GM23248 (cell line): ENCODE results near the gene TRA2B. TPM values are rescaled to one million over a fixed set of nuclear protein-coding genes. Genes with fewer than 3 reads are reported as not detected.

Experiments
- DNase-seq: peaks from one replicate; pipeline ENCODE4 v3.0.0-alpha.2; 2015
- H2AFZ ChIP-seq: fragments of 200-600 bp; sonication (generic); 2 replicates; pipeline ENCODE4 v1.6.1; 2016; ENCODE audit warnings: antibody characterized with exemption
- H3F3A ChIP-seq: fragments of 200-600 bp; sonication (generic); 2 replicates; pipeline ENCODE4 v1.6.1; 2016; ENCODE audit warnings: mild to moderate bottlenecking, antibody characterized with exemption, mixed run types; ENCODE audit not compliant: insufficient read depth
- H3K27ac ChIP-seq: fragments of 200-600 bp; sonication (generic); 2 replicates; pipeline ENCODE4 v1.5.1; 2016; ENCODE audit warnings: mild to moderate bottlenecking
- H3K27me3 ChIP-seq: fragments of 200-600 bp; sonication (generic); replicated peaks from 2 replicates; pipeline ENCODE4 v1.6.1; 2016; ENCODE audit warnings: mild to moderate bottlenecking; ENCODE audit not compliant: insufficient read depth
- H3K36me3 ChIP-seq: fragments of 200-600 bp; sonication (generic); 2 replicates; pipeline ENCODE4 v1.6.1; 2016; ENCODE audit warnings: low read depth, mild to moderate bottlenecking
- H3K4me1 ChIP-seq: fragments of 200-600 bp; sonication (generic); 2 replicates; pipeline ENCODE4 v1.6.1; 2016; ENCODE audit warnings: mild to moderate bottlenecking; ENCODE audit not compliant: insufficient read depth
- H3K4me2 ChIP-seq: fragments of 200-600 bp; sonication (generic); one replicate; pipeline ENCODE4 v1.6.1; 2016; ENCODE audit warnings: mild to moderate bottlenecking; ENCODE audit not compliant: unreplicated experiment
- H3K4me3 ChIP-seq: fragments of 200-600 bp; sonication (generic); 2 replicates; pipeline ENCODE4 v1.5.1; 2016; ENCODE audit warnings: mild to moderate bottlenecking
- H3K79me2 ChIP-seq: fragments of 200-600 bp; sonication (generic); 2 replicates; pipeline ENCODE4 v1.6.1; 2016; ENCODE audit warnings: mild to moderate bottlenecking; ENCODE audit not compliant: insufficient read depth
- H3K9ac ChIP-seq: fragments of 200-600 bp; sonication (generic); 2 replicates; pipeline ENCODE4 v1.6.1; 2016; ENCODE audit warnings: mild to moderate bottlenecking
- H3K9me2 ChIP-seq: fragments of 200-600 bp; sonication (generic); 2 replicates; pipeline ENCODE4 v1.6.1; 2016; ENCODE audit warnings: mixed run types, mild to moderate bottlenecking, moderate library complexity; ENCODE audit not compliant: insufficient read depth
- H3K9me3 ChIP-seq: fragments of 200-600 bp; sonication (generic); one replicate; pipeline ENCODE4 v1.6.1; 2017; ENCODE audit warnings: low read depth
- H4K20me1 ChIP-seq: fragments of 200-600 bp; sonication (generic); 2 replicates; pipeline ENCODE4 v1.6.0; 2016; ENCODE audit not compliant: insufficient read depth
- EZH2 ChIP-seq: fragments of 200-600 bp; sonication (generic); IDR thresholded peaks from 2 replicates; pipeline ENCODE4 v1.6.1; 2018; ENCODE audit warnings: antibody characterized with exemption, mild to moderate bottlenecking; ENCODE audit not compliant: insufficient read depth, poor library complexity, severe bottlenecking
- EZH2phosphoT487 ChIP-seq: fragments of 200-600 bp; sonication (generic); IDR thresholded peaks from 2 replicates; pipeline ENCODE4 v1.6.1; 2018; ENCODE audit warnings: antibody characterized with exemption, moderate library complexity, mild to moderate bottlenecking, low read depth; ENCODE audit not compliant: insufficient read depth
- WGBS, 2 experiments: methylation state at CpG; one replicate each; pipeline ENCODE4 v1.1.6; 2015 to 2017; ENCODE audit warnings: low lambda C conversion rate in 2 of 2, low coverage in 1 of 2; ENCODE audit errors: missing lambda C conversion rate in 2 of 2; 5-methylcytosine and 5-hydroxymethylcytosine counted together
- in situ Hi-C: fragments of 300-500 bp; cut with MboI; formaldehyde crosslinking; loops from 2 replicates; pipeline ENCODE4 v1.15.0; 2020
- polyA plus RNA-seq: library from polyadenylated mRNA; unstranded; fragments of >200 nt; fragmentation: Nextera tagmentation; extraction: Ambion mirVana; gene quantifications from 2 replicates; pipeline ENCODE4 v1.2.1, GENCODE V29; 2016
- total RNA-seq: library from RNA; depleted of rRNA; stranded (reverse); fragments of >200 nt; shearing (Covaris generic); gene quantifications from 2 replicates; pipeline ENCODE4 v1.2.3, GENCODE V29; 2014

TRA2B gene
- total and polyA plus RNA-seq, 2 experiments from 2014 or later, result 111 to 138 TPM

GRCh38 chr3:185959609-185960521, 22.1 kb upstream of the TRA2B start:
- no peaks in the 10 kb centered on the region for H3K79me2 ChIP-seq
- no peaks in the 10 kb centered on the region for H4K20me1 ChIP-seq
- WGBS, 2 experiments, result 5 to 6% methylated on average over 5 of the region's 5 CpGs
- H3K9me2 ChIP-seq, result no peaks in the 10 kb centered on the region
- H3K4me1 ChIP-seq, result peaks cover 22% of the 10 kb centered on the region; the same call in 1 of the 2 replicates
- H3K4me3 ChIP-seq, result peak overlapping the region; percentile 63
- in situ Hi-C loops, result no loop called here
- H3K9ac ChIP-seq, result peak overlapping the region; percentile 86
- DNase-seq, result peak; percentile 81
- H3K36me3 ChIP-seq, result no peaks in the 10 kb centered on the region
- peaks cover 6% of the 10 kb centered on the region; the same call in 1 of the 2 replicates for H3F3A ChIP-seq
- H3K9me3 ChIP-seq, result no peaks in the 10 kb centered on the region
- peak overlapping the region; percentile 76 for H2AFZ ChIP-seq
- peak overlapping the region; percentile 85 for H3K4me2 ChIP-seq
- no peaks in the 10 kb centered on the region for H3K27me3 ChIP-seq
- peak overlapping the region; percentile 92 for H3K27ac ChIP-seq
- TF ChIP-seq EZH2 (no peak), EZH2phosphoT487 (no peak)

- H3K27me3 ChIP-seq, result no peaks in the 10 kb centered on the region
- H2AFZ ChIP-seq, result no peak overlapping the region
- peak; percentile 56 for DNase-seq
- 54 to 64% methylated on average over 2 of the region's 2 CpGs for WGBS, 2 experiments
- H3K27ac ChIP-seq, result peak overlapping the region; percentile 92
- no peak overlapping the region for H3K4me2 ChIP-seq
- no peaks in the 10 kb centered on the region for H3K36me3 ChIP-seq
- no peak overlapping the region for H3K4me3 ChIP-seq
- H3K9me2 ChIP-seq, result no peaks in the 10 kb centered on the region
- H4K20me1 ChIP-seq, result no peaks in the 10 kb centered on the region
- H3K79me2 ChIP-seq, result no peaks in the 10 kb centered on the region
- H3K9me3 ChIP-seq, result no peaks in the 10 kb centered on the region
- peak overlapping the region; percentile 86; the same call in 1 of the 2 replicates for H3K9ac ChIP-seq
- no peak for TF ChIP-seq EZH2phosphoT487
- in situ Hi-C loops, result no loop called here
- H3F3A ChIP-seq, result peaks cover 6% of the 10 kb centered on the region; the same call in 1 of the 2 replicates
- peaks cover 22% of the 10 kb centered on the region; the same call in 1 of the 2 replicates for H3K4me1 ChIP-seq
Measured at GRCh38 chr3:185958626-185959025, 20.8 kb upstream of the TRA2B start.

- H3K36me3 ChIP-seq, result no peaks in the 10 kb centered on the region
- H3K9ac ChIP-seq, result no peak overlapping the region
- H3K9me3 ChIP-seq, result no peaks in the 10 kb centered on the region
- H3K9me2 ChIP-seq, result no peaks in the 10 kb centered on the region
- in situ Hi-C loops, result no loop called here
- peaks cover 22% of the 10 kb centered on the region; the same call in 1 of the 2 replicates for H3K4me1 ChIP-seq
- no peak overlapping the region for H3K27ac ChIP-seq
- TF ChIP-seq EZH2, result no peak
- no peak for TF ChIP-seq EZH2phosphoT487
- no peaks in the 10 kb centered on the region for H4K20me1 ChIP-seq
- no peaks in the 10 kb centered on the region for H3K79me2 ChIP-seq
- 92 to 97% methylated on average over 3 of the region's 3 CpGs for WGBS, 2 experiments
- H3F3A ChIP-seq, result peaks cover 6% of the 10 kb centered on the region; the same call in 1 of the 2 replicates
- no peak for DNase-seq
- no peak overlapping the region for H3K4me3 ChIP-seq
- H2AFZ ChIP-seq, result no peak overlapping the region
- H3K4me2 ChIP-seq, result no peak overlapping the region
- no peaks in the 10 kb centered on the region; the same call in 1 of the 2 replicates for H3K27me3 ChIP-seq
Measured at GRCh38 chr3:185956244-185956643, 18.4 kb upstream of the TRA2B start.

GRCh38 chr3:185954366-185954723, 16.5 kb upstream of the TRA2B start:
- 73 to 79% methylated on average over 3 of the region's 3 CpGs for WGBS, 2 experiments
- H2AFZ ChIP-seq, result no peak overlapping the region
- H3F3A ChIP-seq, result peaks cover 6% of the 10 kb centered on the region; the same call in 1 of the 2 replicates
- H3K4me2 ChIP-seq, result no peak overlapping the region
- no peak overlapping the region for H3K9ac ChIP-seq
- no peak overlapping the region for H3K4me3 ChIP-seq
- H4K20me1 ChIP-seq, result no peaks in the 10 kb centered on the region
- peaks cover 8% of the 10 kb centered on the region; the same call in 1 of the 2 replicates for H3K4me1 ChIP-seq
- no peak for TF ChIP-seq EZH2
- H3K79me2 ChIP-seq, result no peaks in the 10 kb centered on the region
- no peaks in the 10 kb centered on the region; the same call in 1 of the 2 replicates for H3K27me3 ChIP-seq
- H3K27ac ChIP-seq, result no peak overlapping the region
- DNase-seq, result no peak
- H3K36me3 ChIP-seq, result no peaks in the 10 kb centered on the region
- no peaks in the 10 kb centered on the region for H3K9me3 ChIP-seq
- no peaks in the 10 kb centered on the region for H3K9me2 ChIP-seq
- in situ Hi-C loops, result no loop called here
